HG03196 (cell line): ENCODE results near the gene AP2A2.

Experiments
- ATAC-seq: cut with Tn5 transposase; IDR thresholded peaks from one replicate; pipeline ENCODE4 v1.9.1; 2021; ENCODE audit not compliant: unreplicated experiment

Gene AP2A2

GRCh38 chr11:925496-926301 is at the start of gene AP2A2:
TSS of gene AP2A2 (plus strand) at chr11:925870. CDS start at chr11:926022, 152 bp downstream.
- ATAC-seq, result peak; percentile 60

DNA sequence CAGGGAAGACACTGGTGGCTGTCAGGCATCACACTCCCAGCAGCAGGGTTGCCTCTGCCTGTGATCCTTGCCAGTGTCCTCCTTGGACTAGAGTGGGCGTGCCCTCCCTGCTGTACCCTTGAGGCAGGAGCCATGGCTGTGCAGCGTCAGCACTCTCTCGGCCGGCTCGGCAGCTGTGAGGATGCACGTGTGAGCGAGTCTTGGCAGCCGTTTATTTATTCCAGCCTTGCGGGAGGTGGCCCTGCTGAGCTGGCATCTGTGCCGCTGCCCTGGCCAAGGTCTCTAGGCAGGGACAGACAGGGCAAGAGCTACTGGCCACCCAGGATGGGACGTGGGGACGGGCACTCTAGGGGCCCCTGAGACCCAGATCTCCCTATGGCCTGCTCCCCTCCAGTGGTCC is 49.1 kb upstream of the AP2A2 start:
- ATAC-seq, result no peak

DNA sequence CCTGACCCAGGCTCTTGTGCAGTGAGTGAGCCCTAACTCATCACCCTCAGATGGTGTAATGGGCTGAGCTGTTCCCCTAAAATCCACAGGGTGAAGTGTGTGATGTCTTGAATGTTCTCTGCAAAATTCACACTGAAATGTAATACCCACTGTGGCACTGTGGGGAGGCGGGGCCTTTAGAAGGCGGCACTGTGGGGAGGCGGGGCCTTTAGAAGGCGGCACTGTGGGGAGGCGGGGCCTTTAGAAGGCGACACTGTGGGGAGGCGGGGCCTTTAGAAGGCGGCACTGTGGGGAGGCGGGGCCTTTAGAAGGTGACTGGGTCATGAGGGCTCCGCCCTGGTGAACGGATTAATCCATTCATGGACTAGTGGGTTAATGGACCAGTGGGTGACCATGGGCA is 48.1 kb upstream of the AP2A2 start:
- ATAC-seq, result no peak

GRCh38 chr11:880447-880846 is 45.2 kb upstream of the AP2A2 start:
- no peak for ATAC-seq

DNA sequence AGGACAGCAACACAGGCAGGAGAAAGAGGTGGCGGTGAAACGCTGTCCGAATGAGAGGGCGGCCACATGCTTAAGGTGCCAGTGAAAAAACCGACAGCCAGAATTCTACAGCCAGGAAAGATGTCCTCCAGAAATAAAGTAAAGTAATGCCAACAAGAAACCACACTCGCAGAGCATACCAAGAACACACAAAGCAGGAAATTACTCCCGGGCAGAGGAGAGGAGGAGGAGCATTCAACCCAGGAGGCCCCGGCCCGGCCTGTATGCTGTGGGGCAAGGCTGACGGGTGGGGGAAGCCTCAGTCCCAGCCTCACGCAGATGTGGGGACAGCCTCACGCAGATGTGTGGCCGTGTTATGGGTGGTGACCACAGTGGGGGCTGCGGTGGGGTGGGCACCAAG is 43.1 kb upstream of the AP2A2 start:
- no peak for ATAC-seq

DNA sequence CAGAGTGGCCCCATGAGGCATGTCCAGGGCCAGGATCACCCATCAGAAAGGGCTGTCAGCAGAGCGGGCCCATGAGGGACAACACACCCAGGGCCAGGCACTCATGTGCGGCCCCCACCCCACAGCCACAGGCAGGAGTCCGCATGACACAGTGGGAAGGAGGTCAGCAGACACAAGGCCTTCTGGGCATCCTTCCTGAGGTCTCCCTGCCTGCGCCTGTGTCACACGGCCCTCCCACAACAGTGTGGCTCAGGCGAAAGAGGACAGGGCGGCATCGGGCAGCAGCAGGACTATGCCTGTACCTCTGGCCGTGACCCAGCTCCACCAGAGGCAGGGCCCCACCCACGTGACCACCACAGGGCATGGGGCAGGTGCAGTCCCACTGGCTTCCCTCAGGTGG is 42.1 kb upstream of the AP2A2 start:
- ATAC-seq, result no peak

DNA sequence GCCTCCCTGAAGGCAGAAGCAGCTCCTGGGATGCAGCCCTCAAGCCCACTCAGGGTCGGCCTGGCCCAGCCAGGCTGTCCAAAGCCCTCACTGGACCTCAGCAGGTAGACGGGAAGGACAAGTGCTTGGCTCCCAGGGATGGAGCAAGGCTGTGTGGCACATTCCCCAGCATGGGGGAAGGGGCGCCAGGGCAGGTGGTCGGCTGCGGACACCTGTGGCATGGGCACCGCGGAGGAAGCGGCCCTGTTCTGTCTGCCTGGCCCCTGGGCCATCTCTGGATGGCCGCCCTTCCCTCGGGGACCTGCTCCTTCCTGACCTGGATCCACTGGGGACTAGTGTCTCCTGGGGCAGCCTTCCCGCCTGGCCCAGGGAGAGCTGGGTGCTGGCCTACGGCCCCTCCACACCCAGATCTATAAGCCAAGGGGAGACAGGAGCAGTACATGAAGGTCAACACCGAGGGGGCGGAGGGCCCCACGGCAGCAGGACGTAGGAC is 41.0 kb upstream of the AP2A2 start:
- ATAC-seq, result no peak

- ATAC-seq, result no peak
Observed at GRCh38 chr11:886568-886967, 39.1 kb upstream of the AP2A2 start.

DNA sequence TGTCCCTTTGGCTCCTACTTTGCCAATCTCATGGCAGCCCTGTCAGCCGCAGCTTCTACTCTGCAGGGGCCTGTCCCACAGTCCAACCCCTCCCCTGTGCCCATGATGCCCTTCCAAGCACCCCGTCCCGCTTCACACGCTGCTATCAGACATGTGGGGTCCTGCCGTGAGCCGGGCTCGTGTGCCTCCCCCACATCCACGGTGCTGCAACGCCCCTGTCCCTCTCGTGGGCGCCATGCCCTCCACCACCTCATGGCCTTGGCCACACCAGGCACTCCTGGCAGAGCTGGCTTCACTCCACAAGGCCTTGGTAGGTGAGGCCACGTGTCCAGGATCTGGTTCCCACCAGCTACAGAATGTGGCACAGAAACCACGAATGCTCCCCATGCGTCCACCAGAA is 38.1 kb upstream of the AP2A2 start:
- no peak for ATAC-seq

DNA sequence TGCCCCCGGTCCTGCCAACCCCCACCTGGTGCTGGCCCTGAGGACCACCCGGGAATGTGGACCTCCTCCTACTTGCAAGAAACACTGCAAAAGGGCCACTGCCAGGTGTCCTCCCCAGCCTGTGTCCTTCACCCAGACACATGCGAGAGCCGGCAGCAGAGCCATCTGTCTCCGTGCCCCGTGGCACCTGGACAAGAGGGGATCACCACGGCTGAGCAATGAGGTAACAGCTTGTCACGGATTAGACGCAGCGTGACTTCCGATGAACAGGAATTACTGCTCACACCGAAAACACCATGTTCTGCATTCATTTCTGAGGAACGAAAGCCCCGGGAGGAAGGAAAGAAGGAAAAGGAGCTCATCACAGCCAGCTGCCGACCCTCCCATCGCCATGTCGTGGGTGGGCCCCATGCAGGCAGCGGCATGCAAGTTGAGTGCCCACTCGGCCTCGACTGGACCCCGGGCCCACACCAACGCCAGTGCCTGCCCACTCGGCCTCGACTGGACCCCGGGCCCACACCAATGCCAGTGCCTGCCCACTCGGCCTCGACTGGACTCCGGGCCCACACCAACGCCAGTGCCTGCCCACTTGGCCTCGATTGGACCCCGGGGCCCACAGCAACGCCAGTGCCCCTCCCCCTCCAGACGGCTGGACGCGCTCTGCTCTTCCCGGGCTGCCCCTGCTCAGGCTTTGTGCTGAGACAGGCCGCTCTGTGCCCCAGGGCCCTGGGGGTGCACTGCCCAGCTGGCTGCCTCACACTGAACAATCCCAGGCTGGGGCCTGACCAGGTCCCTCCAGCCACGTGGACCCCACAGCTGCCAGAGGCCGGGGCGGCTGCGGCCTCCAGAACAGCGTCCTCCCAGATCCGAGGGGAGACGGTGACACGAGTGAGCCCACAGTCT is 37.1 kb upstream of the AP2A2 start:
- no peak for ATAC-seq

DNA sequence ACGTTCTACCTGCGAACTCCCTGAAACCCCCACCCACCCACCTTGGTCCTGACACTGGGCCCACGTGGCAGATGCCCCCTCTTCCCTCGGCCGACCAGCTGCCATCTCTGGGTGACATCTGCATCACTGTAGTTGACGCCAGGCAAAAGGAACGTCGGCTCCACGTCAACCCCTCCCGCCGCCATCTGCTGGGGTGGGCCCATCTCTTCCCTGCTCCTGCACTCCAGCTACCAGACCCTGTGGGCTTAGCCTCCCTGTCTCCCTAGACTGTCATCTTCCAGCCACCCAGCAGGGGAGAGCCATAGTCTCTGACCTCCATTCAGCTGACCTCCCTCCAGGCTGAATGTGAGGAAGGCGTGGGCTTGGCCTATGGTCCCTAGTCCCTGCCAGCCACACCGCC is 36.4 kb upstream of the AP2A2 start:
- no peak for ATAC-seq

DNA sequence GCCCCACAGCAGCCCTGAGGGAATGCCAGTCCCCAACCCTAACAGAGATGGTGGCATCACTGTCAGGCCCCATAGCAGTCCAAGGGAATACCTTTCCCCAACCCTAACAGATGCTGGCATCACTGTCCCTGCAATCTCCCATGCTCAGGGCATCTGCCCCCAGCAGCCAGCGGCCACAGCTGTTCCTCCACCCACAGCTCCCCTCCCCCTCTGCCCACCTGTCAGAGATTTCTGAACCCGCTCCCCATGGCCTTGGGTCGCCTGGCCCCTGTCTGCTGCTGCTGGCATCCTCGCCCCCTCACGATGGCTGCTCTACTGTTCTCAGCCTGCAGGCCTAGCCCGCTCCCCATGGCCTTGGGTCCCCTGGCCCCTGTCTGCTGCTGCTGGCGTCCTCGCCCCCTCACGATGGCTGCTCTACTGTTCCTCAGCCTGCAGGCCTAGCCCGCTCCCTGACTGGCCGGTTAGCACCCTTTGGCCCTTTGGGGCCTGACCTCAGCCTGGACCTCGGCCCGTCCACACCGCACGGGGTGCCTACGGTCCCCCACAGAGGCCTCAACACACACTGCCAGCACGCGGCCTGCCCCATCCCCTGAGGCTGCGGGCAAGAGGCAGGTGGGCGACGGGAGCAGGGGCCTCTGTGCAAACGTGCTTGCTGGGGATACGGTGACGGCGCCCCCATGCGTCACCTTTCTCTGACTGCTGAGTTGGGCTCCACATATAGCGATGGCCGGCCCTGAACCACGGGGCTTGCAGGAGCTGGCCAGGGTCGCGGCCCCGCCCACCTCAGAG is 35.8 kb upstream of the AP2A2 start:
- no peak for ATAC-seq

DNA sequence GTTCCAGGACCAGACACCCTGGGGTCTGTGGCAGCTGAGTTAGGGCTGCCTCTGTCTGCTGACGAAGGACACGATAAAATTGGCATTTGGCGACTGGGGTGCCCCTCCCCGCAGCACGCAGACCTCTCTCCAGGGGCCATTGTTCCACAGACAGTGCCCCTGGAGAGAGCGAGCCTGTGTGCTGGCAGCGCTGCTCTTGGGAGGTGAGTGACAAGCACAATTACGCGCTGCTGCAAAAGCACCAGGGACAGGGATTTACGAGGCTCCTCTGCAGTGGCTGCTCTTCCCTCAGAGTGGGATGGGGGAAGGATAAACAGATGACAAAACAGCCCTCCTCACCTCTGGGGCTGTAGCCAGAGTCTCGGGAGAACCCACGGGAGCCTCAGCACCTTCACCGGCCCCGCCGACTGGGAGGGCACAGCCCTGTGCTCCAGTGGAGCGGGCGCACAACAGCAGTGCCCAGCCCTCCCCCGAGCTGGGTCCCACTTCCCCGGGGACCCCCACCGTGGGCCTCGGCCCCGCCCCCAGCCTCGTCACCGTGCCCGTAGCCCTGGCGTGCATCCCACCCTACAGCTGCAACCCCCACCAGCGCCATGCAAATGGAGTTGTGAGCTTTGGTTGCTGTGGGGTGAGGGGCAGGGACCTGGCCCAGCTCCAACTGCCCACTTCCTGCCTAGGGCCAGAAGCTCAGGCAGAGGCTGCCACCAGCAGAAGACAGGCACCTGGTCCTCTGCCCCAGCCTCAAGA is 34.7 kb upstream of the AP2A2 start:
- ATAC-seq, result no peak

GRCh38 chr11:893008-893654 is 32.5 kb upstream of the AP2A2 start:
- no peak for ATAC-seq

DNA sequence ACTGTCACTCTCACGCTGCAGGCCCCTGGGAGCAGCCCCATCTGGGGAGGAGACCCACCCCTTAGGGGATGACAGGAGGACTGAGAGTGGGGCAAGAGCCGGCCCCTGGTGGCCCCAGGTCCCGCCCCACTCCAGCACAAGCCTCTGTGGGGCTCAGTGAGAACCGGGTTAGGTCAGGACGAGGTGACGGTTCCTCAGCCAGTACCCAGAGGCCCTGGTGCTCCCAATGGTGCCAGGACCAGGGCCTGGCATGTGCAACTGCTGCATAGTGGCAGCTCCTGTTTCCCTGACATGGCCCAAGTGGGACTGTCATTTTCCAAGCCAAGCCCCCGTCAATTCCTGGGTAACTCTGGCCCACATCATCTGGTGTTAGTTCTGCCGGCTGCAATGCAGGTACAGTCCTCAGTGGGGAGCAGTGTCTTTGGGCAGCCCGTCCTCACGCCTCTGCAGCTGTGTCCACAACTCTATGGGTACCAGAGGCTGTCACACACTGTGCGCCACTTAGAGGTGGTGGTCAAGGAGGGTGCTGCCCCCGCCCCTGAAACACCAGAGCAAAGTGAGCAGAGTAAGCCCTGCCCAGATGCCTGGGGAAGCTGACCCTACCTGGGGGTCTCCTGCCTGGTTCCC is 31.0 kb upstream of the AP2A2 start:
- no peak for ATAC-seq

- ATAC-seq, result no peak
Observed at GRCh38 chr11:895331-896110, 30.1 kb upstream of the AP2A2 start.

DNA sequence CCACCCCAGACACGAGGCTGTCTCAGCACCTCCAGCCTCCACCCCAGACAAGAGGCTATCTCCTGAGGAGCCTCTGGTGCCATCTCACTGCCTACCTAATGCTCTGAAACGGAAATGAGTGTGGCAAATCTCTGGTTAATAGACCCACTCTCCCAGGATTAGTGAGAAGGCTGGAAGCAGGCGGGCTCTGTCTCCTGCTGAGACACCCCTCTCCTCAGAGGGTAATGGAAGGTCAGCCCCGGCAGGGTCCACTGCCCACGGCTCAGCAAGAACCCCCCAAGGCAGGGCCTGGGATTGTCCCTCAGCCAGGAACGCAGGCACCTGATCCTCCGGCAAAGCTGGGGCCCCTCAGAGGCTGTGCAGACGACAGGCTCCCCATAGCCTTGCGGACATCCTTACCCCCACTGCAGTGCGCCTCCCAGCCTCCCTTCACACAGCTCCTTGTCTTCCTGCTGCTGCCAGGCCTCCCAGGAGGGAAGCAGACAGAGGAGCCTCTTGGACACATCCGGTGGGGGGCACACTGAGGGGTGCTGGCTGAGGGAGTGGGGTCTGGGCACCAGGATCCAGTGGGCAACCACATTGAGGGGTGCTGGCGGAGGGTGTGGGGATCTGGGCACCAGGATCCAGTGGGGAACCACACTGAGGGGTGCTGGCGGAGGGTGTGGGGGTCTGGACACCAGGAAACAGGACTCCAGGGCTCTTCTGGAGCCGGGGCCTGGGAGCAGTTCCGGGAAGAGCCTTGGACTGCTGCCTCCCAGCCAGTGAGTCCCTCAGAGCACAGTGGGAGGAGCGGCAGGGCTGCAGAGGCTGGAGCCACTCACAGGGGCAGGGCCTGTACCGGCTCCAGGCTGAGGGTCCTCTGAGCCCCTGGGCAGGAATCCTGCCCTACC is 28.2 kb upstream of the AP2A2 start:
- no peak for ATAC-seq

GRCh38 chr11:898143-898511 is 27.5 kb upstream of the AP2A2 start:
- no peak for ATAC-seq
